ENCODE data around the gene TBL1X.

GRCh38 chrX:9698576-9698975, 233.7 kb downstream of the TBL1X start:
- TF ChIP-seq CTCF (conservative IDR thresholded peaks at IDR 0.05; ENCODE audit: low read length) (no peak), EZH2phosphoT487 (IDR thresholded peaks at IDR 0.05; ENCODE audit: borderline replicate concordance, low read depth, low read length) (no peak)

Measured in OCI-LY7 (cell line).